ENCODE results near the gene WIPF3.

WIPF3 gene

DNA sequence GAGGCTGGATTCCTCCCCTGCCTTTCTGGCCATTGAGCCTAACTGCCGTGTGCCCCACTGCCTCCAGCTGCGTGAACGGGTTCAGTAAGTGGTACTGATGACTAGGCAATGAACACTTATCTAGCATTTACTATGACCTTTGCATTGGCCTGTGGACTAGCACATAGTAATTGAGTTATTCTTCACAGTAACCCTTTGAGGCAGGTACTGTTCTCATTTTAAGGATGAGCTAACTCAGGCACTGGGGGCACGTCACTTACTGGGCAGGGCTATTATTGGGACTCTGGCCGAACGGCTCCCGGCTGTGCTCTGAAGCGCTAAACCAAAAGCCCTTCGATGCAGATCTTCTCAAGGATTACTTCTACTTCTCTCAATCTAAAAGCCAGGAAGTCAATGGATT, 38.3 kb downstream of the WIPF3 start:
- no peak for DNase-seq (ENCODE audit: low read depth in 2 of 2)

DNA sequence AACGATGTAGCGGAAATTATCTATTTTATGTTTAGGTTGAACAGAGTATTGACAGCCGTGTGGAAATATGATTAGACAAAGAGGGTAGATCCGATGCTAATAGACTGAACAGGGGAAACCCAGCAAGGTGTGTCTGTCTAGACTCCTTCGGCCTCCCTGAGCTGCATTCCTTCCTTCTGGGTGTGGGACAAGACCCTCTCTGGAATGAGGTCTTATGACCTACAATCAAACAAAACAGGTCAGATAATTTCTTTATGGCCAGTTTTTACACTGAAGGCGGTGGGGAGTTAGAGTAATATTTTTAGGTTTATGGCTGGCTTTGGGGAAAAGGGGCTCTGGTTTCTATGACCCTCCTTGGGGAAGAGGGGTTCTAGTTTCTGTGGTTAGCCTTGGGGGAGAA, 41.2 kb downstream of the WIPF3 start:
- no peak for DNase-seq (ENCODE audit: low read depth in 2 of 2)

DNA sequence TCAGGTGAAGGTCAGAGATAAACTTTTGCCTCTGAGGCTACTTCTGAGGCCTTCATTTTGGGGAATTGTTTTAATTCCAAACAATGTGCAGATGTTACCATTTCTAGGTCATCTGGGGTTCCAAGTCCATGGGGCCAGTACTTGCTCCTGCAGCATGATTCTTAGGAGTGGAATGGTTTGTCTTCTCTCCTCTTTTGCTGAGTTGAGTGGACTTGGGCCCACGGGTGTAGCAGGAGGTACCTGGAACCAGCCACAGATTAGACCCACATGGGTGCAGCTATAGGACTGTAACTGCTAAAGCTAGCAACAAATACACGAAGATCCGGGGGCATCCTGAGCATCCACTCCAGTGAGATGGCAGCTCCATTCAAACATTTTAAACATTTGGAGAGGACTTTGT, 41.6 kb downstream of the WIPF3 start:
- DNase-seq (ENCODE audit: low read depth in 2 of 2): no peak

DNA sequence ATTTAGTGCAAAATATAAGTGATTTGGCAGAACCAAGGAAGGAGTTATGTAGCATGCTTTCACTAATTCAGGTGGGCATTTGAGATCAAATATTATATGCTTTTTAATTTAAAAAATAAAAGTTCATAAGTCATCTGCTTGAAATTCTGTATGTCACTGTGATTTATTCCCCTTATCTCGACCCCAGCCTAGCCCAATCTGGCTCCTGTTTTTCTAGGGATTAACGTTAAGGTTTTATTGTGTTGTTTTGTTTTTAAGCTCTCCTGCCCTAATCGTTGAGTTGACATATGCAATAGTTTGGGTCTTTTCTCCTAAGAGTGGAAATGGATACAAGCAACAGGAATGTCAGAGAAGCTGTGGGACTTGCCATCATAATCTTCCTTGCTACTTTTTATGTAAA, 42.6 kb downstream of the WIPF3 start:
- no peak for DNase-seq (ENCODE audit: low read depth in 2 of 2)

DNA sequence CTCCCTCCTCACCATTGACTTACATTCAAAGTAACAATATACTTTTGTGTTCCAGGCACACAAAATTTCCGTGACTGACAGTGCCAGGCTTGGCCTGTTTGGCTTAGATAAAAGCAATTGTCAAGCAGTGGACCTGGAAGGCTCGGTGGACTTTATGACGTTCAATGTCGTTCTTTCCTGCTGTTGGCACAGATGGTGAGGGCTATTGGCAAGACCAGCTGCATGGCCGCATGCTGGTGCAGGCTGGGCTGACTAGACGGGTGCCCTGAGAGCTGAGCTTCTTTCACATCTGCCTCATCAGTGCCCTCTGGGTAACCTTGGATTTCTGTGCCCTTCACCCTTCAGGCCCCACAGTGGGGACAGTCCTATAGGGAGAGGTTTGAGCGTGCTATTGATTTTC, 45.2 kb downstream of the WIPF3 start:
- no peak for DNase-seq (ENCODE audit: low read depth in 2 of 2)

DNA sequence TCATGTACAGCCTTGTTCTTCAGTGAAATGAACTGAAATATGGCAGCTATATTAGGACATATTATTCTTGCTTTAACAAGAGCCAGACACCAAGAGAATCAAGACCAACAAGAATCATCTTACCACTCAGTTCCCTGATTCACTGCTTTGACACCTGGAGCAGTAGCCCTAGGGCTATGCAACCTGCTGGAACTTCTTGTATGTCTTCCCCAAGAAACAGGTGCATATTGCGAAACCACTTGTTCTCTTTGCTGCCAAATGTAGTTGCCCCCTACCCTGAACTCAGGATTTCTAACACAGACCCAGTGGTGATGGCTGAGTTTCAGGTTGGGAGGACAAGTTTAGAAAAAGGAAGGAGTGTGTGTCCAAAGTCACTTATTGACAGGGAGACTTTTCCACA, 46.1 kb downstream of the WIPF3 start:
- no peak for DNase-seq (ENCODE audit: low read depth in 2 of 2)

DNA sequence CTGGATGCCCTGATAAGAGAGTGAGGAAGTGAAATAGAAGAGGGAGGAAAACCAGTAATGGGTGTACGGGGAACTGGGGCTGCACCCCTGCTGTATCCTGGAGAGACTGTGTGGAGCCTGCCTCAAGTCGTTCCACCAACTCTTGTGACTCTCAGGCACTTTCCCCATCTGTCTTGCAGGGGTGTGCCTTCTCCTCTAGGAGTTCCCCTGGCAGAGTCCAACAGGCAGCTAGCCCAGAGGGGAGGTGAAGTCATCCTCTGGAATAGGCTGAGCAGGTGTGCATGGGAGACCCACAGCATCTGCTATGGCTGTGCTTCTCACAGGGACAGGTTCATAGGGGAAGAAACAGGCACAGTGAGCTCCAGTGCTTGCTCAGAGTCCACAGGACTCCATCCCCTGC, 46.8 kb downstream of the WIPF3 start:
- DNase-seq (ENCODE audit: low read depth in 2 of 2): no peak

DNA sequence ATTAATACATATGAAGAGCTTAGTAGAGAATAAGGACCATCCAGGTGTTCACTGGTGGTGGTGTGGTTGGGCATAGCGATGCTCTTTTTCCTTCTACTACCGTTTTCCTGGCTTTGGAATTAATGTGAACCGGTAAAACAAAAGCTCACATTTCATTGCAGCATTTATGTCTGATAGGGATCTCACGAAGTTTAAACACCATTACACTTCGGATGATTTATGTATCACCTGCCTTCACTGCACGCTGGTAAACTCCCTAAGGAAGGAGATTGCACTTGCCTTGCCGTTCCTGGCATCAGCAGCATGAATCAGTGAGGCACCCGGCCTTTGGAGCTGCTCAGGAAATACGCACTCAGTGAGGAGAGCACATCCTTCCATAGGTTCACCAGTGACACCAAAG, 47.5 kb downstream of the WIPF3 start:
- DNase-seq (ENCODE audit: low read depth in 2 of 2): no peak

DNA sequence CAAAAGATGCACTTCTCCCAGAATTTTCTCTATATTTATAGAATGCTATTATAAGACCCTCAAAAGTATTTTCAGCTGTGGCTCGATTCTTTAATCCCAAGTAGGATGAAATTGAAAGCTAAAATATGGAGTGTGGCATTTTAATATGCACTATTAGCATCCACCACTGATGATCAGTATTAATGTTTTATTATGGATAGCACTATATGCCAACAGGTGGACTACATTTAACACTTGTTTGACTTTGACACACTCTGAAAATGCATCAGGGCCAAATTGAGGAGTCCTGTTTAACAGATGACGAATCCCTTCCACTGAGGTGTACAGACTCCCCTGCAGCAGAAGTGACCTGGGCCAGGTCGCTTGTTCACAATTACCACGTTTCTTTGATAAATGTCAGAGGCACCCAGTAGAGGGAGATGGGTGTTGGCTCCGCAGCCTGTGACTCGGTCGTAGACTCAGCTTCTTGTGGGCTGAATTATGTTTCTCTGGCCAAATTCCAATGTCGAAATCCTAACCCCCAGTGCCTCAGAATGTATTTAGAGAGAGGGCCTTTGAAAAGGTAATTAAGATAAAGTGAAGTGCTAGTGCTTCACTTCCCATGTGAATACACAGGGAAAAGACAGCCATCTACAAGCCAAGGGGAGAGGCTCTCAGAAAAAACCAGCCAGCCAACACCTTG, 48.1 kb downstream of the WIPF3 start:
- no peak for DNase-seq (ENCODE audit: low read depth in 2 of 2)

DNA sequence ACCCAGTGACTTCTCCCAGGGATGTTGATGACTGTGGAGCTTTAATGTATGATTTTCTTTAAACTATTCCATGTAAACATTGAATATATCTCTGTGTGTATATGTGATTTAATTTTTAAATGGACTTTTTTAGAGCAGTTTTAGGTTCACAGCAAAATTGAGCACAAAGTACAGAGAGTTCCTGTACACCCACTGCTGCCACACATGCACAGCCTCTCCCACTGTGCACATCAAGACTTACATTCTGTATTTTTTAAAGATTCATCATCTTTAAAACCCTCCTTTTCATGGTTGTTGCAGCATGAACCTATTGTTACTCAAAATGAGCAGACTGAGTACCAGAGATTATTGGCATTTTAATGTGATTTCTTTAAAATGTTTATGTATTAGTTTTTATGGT, 51.3 kb downstream of the WIPF3 start:
- no peak for DNase-seq (ENCODE audit: low read depth in 2 of 2)

DNA sequence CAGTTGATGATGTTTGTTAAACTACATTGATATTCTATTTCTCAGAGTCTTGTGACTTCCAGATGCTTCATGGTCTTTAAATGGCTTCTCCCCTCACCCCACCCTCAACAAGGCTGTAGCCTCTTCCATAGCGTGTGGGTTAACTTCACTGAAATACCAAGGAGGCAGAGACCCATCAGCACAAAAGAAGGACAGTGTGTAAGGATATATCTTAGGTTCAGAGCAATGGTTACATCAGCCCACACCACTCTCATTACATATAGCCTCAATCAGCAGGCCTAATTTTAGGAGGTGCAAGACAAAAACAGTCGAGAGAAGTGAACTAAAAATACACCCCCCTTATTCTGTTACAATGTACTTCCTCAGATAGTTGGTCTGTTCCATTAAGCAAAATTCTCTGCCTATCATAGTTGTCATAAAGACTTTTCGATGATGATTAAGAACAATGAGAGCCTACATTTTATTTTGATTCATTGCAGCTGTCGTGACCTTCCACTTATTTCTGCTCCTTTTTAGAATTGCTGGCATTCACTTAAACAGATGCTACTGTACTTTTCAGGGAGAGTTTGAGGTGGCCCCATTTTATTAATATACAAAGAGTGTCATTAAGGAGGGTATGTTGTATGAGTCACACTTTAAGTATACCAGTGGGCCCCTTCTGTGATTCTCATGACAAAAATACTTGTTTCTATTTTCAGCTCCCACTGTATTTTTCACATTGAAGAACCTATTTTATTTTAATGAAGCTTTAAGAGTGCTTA, 52.1 kb downstream of the WIPF3 start:
- DNase-seq (ENCODE audit: low read depth in 2 of 2): no peak

DNA sequence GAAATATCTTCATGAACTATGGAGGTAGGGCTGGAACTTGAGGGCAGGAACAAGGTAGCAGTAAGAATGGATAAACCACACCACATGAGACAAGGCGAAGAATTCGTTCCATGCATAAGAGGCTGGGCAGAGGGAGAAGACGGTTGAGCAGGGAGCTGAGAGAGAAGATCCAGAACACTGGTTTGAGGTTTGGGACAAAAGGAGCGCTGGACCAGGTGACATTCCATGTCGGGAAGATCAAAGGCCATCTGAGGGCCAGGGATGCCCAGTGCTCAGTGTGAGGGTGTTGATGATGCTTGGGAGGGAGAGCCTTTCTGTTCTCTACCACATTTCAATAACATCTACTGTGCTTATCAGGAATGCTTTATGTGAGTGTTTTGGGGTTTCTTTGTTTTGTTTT, 52.8 kb downstream of the WIPF3 start:
- DNase-seq (ENCODE audit: low read depth in 2 of 2): no peak

DNA sequence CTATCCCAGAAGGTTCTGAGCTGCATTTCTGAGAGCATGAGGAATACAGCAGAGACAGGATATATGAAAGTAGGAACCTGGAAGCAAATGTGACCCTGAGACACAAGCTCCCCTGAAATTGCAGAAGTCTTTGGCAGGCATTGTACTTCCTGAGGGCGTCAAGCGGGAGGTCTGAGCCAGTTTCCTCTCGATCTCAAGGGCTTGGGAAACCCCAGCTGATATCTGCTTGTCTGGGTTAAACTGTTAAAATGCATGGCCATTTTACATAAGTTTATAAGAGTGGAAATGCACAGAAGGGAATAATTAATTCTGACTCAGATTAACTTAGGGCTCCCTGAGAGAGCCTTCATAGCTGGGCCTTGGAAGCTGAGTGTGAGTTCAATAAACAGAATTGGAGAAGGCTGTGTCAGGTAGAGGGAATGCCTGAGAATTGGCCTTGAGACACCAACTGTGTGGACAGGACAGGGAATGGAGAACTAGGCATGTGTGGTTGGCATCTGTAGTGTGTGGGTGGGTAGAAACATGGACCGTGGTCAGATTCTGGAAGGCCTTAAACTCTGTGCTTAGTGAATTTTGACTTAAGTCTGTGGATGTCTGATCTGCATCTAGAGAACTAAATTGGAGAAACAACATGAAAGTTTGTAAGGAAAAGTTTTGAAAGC, 53.3 kb downstream of the WIPF3 start:
- no peak for DNase-seq (ENCODE audit: low read depth in 2 of 2)

DNA sequence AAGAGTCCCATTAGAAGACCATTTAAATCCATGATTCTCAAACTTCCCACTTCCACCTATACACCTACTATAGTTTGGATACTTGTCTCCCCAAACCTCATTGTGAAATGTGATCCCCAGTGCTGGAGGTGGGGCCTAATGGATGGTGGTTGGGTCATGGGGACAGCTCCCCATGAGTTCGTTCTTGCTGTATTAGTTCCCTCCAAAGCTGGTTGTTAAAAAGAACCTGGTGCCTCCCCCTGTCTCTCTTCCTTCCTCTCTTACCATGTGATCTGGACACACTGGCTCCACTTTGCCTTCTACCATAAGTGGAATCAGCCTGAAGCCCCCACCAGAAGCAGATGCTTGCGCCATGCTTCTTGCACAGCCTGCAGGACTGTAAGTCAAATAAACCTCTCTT, 53.9 kb downstream of the WIPF3 start:
- no peak for DNase-seq (ENCODE audit: low read depth in 2 of 2)

DNA sequence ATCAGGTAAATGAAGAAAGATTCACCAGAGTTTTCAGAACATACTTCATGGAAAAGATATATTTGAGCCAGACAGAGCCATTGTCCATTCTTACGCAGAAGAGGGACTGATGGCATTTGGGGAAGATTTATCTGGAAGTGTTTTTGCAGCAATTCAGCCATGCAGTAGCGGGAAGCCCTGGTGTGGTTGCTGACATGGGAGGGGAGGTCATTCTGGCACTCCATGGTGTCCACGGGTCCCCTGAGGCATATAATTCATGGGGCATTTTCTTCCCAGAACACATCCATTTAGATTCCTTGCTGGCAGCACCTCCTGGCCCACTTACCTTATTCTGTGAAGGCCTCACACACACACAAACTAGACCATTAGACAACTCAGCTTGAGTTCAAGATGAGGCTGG, 55.6 kb downstream of the WIPF3 start:
- no peak for DNase-seq (ENCODE audit: low read depth in 2 of 2)

DNA sequence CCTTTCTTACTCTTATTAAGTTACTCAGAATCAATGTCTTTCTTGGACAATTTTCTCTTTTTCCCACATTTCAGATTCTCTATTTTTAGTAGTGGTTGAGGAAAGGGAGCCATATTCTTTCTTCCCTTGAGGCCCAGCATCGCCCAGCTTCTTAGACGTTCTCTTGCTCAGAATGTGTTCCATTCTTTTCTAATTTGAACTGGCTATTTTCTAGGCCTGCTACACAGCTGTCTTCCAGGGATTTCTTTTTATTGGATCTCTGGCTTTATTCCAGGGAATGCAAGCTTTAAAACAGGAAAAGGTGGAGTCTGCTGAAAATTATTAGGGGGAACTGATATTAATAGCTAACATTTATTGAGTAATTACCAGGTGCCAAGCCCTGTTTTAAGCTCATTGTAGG, 58.3 kb downstream of the WIPF3 start:
- DNase-seq (ENCODE audit: low read depth in 2 of 2): no peak

DNA sequence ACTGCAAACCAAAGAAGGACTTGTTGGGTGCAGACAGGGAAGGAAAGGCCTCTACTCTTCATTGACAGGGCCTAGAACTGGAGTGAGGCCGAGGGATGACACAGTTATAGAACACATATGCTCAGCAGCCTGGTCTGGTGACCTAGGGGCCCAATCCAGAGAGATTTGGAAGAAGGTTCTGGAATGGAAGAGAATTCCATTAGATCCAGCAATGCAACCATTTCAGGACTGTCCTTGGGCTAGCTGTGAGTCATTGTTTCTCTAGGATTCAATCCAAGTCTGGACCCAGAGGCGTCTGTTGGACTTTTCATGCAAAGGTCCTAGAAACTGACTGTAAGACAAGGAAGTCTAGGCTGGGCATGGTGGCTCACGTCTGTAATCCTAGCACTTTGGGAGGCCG, 59.2 kb downstream of the WIPF3 start:
- no peak for DNase-seq (ENCODE audit: low read depth in 2 of 2)

DNA sequence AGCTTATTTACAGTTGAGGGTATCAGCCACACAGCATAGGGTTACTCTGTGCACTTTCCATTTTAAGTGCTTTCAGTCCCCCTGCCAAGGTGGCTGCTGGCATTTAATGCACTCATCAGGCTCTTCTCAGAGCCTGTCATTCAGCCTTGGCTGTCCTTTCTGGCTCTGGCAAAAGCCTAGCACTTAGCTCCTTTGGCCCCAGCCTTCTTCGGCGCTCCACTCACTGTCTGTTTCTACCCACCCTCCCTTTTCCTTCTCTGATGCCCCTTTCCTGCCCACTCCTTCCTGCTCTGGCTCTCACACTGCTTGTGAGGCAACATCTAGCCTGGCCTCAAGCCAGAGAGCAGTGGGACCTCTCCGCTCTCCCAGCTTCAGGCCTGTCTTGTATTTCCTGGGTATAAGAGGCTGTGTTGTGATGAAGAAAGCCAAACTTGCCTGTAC, 60.2 kb downstream of the WIPF3 start:
- no peak for DNase-seq (ENCODE audit: low read depth in 2 of 2)

DNA sequence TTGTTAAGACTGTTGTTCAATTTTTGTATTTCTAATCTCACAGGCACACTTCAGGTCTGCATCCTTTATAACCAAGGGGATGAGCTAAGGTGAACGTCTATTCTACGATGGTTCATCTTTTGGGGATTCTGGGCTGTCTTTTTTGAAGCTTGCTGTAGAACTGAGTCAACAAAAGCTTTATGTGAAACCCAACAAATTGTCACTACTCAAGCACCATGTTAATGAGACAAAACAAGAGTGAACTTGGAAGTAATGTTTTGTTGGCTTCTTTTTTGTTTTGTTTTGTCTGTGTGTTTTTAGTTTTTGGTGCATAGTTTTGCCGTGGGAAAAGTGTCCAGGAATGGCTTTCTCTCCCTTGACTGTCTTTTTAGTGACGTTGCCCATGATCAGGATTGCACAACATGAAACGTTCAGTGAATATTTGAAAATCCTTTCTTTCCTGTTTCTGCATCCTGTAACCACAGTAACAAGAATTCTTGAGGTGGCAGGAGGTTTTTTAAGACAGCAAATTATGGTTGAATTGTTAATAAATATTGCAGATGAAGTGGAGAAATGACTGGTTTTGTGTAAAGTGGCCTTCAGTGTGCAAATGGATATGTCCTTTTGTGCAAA, 65.6 kb downstream of the WIPF3 start:
- DNase-seq (ENCODE audit: low read depth in 2 of 2): no peak

DNA sequence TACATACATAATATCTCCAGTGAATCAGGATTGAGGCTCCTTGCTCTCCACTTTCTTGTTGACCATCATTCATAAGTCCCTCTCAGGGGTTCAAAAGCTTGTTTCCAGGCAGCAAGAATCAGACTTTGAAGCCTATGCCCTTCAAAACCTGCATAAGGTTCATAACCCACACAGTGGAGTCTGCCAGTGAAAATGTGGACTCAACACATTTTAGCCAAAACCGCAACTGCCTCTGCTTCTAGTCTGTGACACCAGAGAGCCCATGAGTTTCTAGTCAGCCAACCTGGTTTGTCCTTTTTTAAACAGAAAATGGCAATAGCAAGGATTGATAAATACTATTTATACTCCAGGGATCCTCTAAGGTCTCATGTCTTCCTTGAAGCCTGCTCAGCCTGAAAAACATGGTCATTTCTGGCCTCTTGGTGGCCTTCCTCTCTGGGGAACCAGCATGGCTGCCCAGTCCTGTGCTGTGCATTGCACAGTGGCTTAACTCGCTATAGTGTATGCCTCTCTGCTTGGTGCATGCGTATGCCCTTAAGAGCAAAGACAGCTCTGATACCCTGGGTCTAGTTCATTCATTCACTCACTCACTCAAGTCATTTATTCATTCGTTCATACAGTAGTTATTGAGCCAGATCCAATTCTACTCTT, 67.5 kb downstream of the WIPF3 start:
- DNase-seq (ENCODE audit: low read depth in 2 of 2): no peak

DNA sequence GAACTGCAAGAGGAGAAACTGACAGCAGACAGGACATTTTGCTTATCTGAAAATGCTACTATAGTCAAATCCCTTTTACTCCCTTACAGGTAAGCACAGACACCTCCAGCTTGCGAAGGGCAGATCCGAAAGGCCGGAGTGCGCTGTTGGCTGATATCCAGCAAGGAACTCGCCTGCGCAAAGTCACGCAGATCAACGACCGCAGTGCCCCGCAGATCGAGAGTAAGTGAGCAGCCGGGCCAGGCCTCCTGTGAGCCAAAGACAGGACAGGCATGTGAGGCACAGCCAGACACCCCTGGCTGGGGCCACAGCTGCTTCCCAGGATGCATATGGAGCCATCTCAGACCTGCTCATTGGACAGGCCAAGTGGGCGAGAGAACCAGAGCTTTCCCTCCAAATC, 69.4 kb downstream of the WIPF3 start:
- DNase-seq (ENCODE audit: low read depth in 2 of 2): no peak

DNA sequence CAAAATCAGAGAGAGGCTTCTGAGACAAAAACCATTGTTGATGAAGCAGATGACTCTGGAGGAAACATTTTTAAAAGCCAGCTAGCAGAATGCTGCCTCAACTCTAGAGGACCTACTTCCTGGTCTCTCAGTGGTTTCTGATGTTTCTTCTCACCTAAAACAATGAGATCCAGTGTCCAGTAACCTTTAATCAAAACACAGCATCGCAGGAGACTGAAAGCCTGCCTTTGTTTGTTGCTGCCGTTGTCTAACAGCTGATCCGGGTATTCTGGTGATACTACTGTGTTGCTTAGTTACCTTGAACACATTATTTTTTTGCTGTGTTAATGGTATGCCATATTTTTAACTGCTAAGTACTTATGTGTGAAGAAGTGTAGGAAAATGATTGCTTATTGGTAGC, 70.9 kb downstream of the WIPF3 start:
- DNase-seq (ENCODE audit: low read depth in 2 of 2): no peak

All from stimulated activated CD8-positive, alpha-beta memory T cell treated with anti-CD3 and anti-CD28 coated beads, Interleukin-15, amount 100 ng/mL, for 48 hours (primary cell).